Measurements from ENCODE around the gene RETREG3.

DNA sequence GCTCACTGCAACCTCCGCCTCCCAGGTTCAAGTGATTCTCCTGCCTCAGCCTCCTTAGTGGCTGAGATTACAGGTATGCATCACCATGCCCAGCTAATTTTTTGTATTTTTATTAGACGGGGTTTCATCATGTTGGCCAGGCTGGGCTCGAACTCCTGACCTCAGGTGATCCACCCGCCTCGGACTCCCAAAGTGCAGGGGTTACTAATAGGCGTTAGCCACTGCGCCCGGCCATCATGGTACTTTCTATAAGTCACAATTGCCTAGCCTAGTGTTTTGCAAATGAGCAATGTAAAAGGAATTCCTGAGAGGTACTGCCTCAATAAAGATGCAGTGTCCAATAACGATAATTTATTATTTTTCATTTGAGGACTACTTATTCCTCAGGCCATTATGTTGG lies 17.8 kb downstream of the RETREG3 start:
- TF ChIP-seq POLR2A (IDR thresholded peaks at IDR 0.05; ENCODE audit: low read length): no peak
- TF ChIP-seq GATA1 (IDR thresholded peaks at IDR 0.05; ENCODE audit: low read depth, low read length): no peak

All from erythroblast (primary cell).